Right forelimb (tissue), 1 donor: ENCODE data around the gene EGFLAM.
"Not testable (repeated sequence)": the region's sequence is repeated elsewhere in the genome, so short reads cannot be mapped to it uniquely, and the experiment has no call there.

ENCODE experiments used
- DNase-seq: peaks from one replicate; pipeline ENCODE4 v3.0.0-alpha.2; 2018

EGFLAM gene

GRCh38 chr5:38379350-38379937 is 121.1 kb downstream of the EGFLAM start:
- no peak for DNase-seq

GRCh38 chr5:38380537-38380936 is 122.2 kb downstream of the EGFLAM start:
- DNase-seq, result no peak

GRCh38 chr5:38381361-38381760 is 123.0 kb downstream of the EGFLAM start:
- DNase-seq, result no peak

- peak; percentile 54 for DNase-seq
These were observed 124.5 kb downstream of the EGFLAM start for GRCh38 chr5:38382898-38383297.

- no peak for DNase-seq
These were observed 125.3 kb downstream of the EGFLAM start for GRCh38 chr5:38383701-38384100.

GRCh38 chr5:38384396-38384795 is 126.0 kb downstream of the EGFLAM start:
- no peak for DNase-seq

GRCh38 chr5:38387161-38387560 is 128.8 kb downstream of the EGFLAM start:
- DNase-seq, result no peak

GRCh38 chr5:38393636-38394035 is 135.3 kb downstream of the EGFLAM start:
- DNase-seq, result no peak

GRCh38 chr5:38396766-38397165 is 138.4 kb downstream of the EGFLAM start:
- DNase-seq, result no peak

GRCh38 chr5:38400365-38400764 is 142.0 kb downstream of the EGFLAM start:
- no peak for DNase-seq

GRCh38 chr5:38401145-38401544 is 142.8 kb downstream of the EGFLAM start:
- no peak for DNase-seq

- DNase-seq, result no peak
These were observed 145.0 kb downstream of the EGFLAM start for GRCh38 chr5:38403406-38403805.

GRCh38 chr5:38403877-38404635 is 145.7 kb downstream of the EGFLAM start:
- no peak for DNase-seq

GRCh38 chr5:38404667-38405276 is 146.4 kb downstream of the EGFLAM start:
- no peak for DNase-seq

- DNase-seq, result no peak
These were observed 150.3 kb downstream of the EGFLAM start for GRCh38 chr5:38408446-38409198.

GRCh38 chr5:38410304-38410990 is 152.1 kb downstream of the EGFLAM start:
- no peak for DNase-seq

- DNase-seq, result no peak
These were observed 155.3 kb downstream of the EGFLAM start for GRCh38 chr5:38413696-38414095.

GRCh38 chr5:38414348-38414747 is 156.0 kb downstream of the EGFLAM start:
- no peak for DNase-seq

- DNase-seq, result not testable (repeated sequence)
These were observed 157.4 kb downstream of the EGFLAM start for GRCh38 chr5:38415772-38416171.

- no peak for DNase-seq
These were observed 159.3 kb downstream of the EGFLAM start for GRCh38 chr5:38417658-38418017.

GRCh38 chr5:38420246-38420645 is 161.9 kb downstream of the EGFLAM start:
- DNase-seq, result no peak

GRCh38 chr5:38420691-38421390 is 162.5 kb downstream of the EGFLAM start:
- no peak for DNase-seq
